NCI-H2227 treated with DMSO at 0.1 percent for 48 hours (cell line): Measurements from ENCODE around the gene CLCN2.

Source experiments
- DNase-seq: peaks from one replicate; lab custom pipeline; 2025; lab: John Stamatoyannopoulos, UW

CLCN2 gene

DNA sequence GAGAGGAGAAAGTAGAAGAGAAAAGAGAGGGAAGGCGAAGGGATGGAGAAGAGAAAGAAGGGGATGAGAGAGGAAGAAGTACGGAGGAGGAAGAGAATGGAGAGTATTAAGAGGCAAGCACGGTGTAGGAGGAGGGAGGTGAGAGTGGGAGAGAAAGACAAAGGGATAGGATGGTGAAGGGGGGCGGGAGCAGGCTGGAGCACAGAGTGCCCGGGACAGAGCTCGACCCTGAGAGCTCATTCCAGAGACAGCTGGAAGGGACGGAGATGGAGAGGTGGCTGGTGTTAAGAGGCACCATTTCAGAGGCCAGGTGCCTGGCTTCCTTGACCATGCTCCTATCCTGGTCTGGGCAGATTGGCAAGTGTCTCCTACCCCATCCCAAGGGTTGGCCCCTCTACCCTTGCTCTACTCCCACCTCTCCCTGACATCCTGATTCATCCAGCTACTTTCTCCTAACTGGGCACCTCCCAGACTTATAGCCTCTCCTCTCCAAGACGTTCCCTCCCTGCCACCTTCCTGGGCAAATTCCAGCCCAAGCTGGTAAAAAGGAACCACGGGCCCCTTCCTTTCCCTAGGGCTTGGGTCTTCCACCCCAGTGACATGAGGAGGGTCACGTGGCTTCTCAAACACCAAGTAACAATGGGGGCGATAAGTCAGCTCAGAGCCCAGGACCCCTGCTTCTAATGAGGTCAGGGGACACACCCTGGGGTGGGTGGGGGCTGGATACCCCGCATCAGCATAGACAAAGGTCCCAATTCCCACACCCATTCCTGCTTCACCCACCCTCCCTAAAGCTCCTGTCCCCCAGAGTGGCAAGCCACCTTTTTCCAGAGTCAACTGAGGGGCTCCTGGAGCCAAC, 1.1 kb downstream of the CLCN2 start:
- DNase-seq: no peak

DNA sequence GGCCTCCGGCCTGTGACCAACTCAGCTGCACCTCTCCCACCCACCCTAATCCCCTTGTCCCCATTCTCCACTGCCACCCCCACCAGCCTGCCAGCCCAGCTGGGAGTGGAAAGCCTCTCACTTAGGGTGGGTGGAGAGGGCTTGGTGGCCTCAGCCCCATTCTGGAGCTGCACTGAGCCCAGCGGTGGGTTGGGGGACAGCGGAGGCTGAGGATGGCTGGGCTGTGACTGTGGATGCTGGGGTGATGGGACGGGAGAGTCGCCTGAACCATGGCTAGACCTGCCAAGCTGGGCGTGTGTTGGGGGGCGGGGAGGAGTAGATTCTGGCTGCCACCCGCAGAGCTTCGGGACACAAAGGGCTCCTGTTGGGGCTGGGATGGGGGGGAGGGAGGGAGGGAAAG, 1.8 kb downstream of the CLCN2 start:
- no peak for DNase-seq

DNA sequence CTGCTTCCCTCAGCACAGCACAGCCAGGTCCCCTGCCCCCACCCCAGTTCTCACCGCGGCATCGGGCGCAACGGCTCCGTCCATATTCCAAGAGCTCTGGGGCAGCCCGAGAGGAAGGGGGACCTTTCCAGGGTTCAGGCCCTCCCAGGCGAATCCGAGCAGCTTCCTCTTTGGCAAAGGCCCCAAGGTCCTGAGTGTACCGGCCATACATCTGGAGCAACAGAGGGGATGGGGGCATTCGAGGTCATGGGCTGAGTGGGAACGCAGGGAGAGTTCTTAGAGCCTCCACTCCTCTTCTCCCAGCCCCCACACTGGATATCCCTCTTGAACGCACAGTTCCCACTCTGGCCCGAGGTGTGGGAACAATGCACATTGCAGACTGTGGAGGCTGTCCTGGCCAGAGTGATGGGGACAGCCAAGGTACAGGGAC, 2.5 kb downstream of the CLCN2 start:
- DNase-seq: no peak

DNA sequence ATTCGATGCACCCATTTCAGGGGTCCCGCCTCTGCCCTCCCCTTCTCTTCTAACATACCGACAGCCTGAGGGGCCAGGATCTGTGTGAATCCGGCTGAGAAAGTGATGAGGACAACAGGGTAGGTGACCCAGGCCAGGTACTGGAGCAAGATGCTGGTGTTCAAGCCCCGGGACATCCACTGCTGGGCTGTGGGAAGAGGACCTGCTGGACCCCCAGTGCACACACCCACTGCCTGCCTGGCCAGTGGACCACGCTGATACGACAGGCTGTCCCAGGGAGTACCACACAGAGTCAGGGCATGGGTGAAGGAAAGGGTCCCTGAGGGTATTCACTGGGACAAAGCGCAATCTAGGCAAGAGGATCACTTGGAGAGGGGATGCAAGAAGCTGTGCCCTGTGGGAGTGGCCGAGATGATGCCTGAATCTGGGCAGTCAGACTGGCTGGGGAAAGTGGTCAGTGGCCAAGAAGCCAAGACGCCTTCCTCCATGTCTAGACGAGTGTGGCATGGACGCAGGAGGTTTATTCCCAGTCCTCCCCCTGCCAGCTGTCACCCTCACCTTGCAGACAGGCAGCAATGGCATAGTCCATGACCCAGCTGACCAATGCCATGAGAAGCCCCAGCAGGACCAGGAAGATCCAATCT, 3.2 kb downstream of the CLCN2 start:
- DNase-seq: no peak

DNA sequence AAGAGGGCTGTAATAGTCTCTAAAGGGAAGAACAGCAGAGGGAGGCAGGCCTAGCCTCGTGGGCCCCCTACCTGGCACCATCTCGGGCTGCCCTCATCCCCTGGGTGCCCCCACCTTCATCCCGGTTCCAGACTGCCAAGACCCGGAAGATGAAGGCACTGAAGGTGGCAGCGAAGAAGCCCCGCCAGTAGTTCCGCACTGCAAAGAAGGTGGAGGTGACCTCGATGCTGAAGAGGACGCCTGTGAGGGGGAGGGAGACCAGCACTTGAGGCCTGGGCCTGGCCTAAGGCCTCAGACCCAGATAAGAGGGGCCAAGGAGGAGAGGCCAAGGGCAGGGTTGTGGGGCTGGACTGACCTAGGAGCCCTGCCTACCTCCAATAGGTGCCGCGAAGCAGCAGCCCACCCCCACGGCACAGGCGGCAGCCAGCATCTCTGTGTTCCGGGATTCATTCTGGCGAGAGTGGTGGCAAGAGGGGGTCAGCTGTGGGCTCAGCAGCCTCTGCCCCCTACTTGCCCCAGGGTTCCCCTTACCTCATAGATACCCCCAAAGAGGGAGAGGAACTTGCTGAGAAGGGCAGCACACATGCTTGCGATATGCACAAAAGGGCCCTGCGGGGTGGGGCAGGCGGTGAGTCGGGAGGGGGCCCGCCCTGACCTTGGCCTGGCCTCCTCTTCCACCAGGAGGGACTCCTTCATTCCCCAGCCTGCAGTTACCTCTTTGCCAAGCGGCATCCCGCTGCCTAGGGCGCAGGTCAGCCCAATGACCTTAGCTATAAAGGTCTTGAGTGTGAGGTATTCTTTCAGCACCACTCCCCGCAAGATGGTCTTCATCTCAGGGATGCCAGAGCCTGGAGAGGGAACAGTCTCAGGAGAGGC, 3.9 kb downstream of the CLCN2 start:
- no peak for DNase-seq

DNA sequence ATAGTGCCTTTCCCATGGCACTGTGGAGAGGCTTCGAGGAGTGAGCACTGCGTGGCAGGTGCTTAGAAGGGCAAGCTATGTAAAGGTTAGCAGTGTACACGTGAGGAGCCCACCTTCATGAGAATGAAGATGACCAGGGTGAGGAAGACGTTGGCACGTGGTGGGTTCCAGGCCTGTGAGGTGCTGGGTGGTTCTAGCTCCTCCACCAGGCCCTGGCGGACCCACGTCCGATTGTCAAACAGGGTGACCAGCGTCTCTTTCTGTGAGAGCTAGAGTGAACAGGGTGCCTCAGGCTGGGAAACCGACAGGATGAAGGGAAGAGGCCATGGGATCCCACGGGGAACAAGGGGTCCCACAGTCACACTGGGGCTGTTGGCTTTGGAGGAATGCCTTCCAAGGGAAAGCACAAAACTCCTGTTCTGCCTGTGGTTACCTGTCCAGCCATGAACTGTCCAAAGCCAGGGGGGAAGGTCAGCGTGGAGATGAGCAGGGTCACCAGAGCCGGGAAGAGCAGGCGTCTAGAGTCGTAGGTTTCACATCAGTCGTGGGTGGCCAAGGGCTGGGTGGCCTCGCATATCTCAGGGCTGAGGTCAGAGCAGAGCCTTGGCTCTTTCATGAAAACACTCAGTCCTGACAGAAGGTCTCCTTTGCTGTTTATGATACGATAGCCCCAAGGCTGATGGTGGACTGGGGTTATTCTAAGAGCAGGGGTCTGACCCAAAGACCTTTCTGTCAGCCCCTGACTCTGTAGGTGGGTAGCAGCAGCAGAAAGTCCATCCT, 6.0 kb downstream of the CLCN2 start:
- DNase-seq: no peak

DNA sequence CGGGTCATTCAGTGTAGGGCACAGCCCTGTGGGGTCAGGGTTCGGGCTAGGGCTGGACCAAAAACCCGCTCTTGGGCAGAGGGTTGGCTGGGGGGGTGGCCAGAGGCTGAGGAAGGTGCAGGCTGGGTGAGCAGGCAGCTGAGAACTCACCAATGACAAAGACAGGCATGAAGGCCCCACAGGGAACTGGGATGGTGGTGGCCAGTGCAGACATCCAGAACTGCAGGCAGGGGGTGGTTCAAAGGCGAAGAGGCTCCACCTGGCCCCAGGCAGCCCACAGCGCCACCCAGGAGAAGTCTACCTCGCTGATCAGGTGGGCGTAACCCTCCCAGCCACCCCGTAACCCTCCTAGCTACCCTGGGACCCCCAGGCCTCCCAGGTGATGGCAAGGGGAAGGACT, 6.7 kb downstream of the CLCN2 start:
- DNase-seq: no peak

DNA sequence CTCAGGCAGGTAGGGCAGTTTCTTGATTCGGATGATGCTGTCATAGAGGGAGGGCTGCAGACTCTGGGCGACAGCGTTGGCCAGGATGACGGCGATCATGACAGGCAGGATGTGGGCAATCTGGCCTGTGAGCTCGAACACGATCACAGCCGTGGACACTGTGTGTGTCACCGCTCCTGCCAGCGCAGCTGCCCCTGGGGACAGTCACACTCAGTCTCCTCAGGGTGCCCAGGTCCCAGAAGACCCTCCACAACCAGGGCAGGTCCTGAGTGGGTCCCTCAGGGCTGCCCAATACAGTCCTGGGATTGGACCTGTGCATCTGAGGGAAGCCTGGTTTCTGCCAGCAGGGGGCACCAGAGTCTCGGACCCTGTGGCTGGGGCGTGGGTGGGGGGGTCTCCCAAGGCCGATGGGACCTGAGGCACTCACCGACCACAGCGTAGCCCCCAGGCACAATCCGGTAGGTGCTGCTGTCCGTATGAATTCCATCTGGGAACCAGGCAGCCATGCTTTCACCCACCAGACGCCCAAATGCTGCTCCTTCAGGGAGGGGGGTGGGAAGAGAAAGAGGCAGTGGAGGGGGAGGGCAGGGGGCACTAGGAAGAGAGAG, 7.2 kb downstream of the CLCN2 start:
- no peak for DNase-seq

DNA sequence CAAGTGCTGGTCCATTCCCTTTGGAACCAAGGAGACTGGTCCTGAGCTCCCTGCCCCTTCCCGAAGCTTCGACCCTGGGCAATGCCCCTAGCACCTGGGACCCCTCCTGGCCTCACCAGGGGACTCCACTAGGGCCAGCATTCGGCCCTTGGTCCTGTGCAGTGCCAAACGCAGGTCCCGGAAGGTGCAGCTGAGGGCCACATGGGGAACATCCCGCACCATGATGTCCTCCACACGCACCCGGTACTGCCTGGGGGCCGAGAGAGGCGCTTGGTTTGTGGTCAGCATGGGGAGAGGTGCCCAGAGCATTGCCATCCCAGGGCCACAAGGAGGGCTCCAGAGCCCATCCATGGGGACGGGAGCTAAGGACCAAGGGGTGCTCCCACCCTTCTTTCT, 7.9 kb downstream of the CLCN2 start:
- no peak for DNase-seq

DNA sequence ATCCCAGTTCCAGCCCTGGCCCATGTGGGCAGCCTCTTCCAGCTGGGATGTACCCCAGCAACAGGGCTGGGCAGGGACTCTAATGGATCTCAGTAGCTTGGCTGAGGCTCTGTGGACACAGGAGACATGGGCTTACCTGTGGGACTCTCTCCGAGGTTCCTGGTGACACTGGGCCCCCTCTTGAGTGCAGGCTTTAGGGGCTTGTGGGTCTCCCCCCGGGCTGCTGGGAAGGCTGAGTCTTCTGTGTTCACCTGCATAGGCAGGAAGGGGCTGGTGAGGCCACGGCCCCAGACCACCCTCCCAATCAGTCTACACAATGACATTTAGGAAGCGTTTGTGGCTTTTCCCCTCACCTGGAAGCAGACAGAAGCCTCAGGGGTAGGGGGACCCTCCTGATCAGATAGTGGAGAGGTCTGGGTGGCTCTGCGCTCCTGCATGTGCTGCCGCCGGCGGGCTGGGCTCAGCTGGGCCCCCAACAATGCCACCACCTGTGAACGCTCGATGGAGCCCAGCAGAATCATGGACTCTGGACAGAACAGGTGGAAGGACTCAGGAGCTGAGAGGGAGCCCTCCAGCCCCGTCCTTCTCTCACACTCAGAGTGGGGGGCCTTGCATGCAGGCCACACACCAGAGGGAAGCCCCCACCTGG, 8.4 kb downstream of the CLCN2 start:
- no peak for DNase-seq

DNA sequence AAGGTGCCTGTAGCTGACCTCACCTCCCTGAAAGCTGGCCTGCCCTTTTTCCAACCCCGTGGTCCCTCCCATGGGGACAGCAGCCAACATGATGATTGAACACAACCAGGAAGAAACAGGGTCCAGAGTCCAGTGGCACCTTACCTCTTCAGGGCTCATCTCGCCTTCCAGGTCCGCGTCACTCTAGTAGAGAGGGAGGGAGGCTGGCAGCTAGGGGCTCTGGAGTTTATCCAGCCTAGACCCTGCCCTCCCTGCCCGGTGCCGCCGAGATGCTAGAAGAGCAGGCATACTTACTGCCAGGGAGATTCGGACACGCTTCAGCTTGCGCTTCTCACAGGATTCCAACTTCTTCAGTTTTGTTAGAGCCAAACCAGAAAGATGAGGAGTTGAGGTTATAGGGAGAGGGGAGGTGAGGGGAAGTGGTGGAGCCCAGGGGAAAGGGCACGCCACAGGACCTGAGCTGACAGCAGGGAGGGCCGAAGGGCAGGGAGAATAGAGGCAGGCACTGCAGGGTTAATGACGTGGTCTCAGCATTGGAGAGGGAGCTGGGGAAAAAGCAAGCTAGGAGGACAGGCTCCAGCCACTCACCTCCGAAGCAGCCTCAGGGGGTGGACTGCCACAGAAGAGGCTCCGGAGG, 9.1 kb downstream of the CLCN2 start:
- no peak for DNase-seq

DNA sequence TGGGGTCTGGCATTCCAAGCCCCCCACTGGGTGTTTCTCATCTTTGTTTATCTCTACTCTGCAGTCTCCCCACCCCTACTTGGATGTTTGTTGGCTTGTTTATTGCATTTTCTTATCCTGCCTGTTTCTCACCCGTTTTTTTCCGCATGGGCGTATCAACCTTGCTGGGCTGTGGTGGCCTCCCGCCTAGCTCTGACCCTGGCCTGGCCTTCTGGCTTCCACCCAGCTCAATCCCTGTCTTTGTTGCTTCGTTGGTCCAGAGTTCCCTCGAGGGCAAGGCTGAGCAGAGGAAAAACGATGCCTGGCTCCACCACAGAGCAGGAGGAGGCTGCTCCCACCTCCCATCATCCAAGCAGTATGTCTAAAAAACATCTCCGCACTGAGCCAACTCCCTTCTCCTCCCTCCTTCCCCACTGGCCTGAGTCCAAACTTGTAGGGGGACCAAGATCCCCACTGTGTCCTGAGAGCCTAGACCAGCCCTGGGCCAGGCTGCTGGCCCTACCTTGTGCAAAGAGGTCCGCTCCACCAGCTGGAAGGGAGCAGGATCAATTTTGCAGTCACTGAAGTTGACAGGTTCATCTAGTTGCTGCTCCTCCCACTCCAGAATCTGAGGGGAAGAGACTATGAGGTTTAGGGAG, 9.8 kb downstream of the CLCN2 start:
- DNase-seq: no peak

DNA sequence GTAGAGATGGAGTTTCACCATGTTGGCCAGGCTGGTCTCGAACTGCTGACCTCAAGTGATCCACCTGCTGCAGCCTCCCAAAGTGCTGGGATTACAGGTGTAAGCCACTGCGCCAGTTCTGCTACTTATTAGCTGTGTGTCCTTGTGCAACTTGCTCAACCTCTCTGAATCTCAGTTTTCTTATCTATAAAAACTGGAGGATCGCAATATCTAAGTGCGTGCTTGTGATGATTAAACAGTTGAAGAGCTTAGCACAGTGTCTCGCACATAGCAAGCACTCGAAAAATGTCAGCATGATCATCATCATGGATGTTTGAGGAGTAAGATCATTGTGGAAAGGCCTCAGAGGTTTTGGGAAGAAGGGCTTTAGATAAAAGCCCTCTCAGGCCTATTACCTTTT, 10.8 kb downstream of the CLCN2 start:
- DNase-seq: no peak

DNA sequence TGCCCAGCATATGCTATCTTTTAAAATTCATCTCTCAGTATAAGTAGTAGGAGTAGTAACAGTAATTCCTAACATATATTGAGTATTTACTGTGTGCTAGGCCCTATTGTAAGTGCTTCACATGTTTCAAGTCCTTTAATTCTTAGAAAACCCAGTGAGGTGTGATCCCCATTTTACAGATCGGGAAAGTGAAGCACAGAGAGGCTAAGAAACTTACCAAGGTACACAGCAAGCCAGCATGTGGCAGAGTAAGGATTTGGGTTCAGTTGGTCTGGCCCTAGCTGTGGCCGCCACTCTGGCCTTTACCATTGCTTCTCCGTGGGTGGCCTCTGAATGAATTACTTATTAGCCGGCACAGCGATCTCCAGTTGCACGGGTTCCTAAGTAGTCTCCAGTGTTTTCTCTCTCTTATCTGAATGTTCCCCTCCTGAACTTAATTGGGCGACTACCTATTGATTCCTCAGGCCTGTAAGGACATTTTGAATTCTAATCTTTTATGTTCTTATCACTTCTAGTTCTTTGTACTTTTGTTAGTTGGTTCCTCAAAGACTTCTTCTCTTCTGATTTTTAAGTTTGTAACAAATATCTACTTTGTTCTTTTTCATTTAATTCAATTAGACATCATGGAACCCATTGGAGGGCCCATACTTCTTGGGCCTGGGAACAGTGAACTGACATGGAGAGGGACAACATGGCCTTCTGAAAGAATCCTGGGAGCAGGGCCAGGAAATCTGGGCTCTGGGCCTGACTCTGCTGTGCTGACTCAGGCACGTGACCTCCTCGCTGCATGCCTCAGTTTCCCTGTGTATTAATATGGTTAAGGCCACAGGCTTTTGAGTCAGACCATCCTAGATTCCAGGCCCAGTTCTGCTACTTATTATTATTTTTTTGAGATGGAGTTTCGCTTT, 11.6 kb downstream of the CLCN2 start:
- DNase-seq: no peak

DNA sequence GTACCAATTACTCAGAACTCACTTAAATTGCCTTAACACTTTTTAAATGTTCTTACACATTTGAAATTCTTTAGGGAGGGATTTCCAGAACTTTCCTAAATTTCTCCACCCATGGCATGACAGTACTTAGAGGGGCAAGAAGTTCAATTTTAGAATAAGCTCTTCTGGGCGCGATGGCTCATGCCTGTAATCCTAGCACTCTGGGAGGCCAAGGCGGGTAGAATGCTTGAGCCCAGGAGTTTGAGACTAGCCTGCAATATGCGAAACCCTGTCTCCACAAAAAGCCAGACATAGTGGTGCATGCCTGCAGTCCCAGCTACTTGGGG, 13.4 kb downstream of the CLCN2 start:
- no peak for DNase-seq

DNA sequence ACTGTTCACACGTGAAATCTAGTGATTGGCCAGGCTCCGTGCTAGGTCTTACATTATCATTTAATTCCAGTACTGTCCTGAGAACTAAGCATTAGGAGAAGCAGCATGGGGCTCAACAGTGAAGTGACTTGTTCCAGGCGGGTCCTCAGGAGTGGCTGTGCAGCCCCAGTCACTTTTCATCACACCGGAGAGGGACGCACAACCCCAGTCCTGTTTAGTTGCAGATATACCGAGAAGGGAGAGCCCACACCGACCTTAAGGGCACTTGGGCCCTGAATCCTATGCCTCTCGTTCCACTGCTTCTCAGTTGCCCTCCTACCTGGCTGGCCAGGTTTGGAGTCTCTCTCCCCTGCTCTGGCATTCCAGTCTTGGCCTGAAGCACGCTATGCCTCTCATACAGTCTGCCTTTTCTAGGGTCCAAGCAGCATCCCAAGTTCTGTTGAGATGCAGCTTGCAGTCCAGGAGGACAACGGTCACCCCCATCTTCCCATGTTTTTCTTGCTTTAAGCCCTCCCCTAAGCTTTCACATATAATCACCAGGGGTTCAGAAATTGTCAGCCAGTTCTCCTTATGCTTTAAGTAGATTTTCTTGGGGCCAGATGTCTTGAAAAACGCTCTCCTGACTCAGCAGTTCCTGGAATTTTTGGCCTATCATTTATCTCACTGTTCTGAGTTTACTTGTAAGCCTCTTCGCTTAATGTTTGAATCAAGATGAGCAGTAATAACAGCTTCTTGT, 13.9 kb downstream of the CLCN2 start:
- no peak for DNase-seq

DNA sequence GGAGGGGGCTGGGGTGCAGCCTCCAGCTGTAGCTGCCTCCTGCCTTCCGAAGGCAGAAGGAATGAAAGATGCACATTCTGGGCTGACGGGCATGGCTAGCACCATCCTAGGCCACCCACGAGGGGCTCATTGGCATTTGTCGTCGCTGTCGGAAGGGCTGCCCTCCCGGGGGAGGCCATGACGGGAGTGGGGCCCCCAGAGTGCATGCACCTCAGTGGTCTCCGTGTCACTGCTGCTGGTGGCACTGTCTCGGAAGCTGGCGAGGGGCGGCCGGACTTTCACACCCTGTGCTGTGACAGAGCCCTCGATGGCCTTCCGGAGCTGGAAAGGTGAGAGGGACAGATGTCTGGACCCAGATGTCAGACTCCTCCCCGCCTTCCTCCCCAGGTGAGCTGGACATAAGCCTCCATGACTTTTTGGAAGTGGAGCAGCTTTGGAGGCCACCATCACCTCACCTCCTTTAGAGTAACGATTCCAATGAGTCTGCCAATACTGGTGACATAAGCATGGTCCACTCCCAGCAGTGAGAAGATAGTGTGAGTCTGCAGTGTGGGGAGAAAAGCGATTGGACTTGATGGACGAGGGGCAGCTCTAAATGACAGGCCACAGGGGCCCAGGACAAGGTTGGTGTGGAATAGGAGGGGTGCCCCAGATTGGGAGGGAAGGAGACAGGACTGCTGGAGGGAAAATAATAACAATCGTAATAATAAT, 14.8 kb downstream of the CLCN2 start:
- DNase-seq: no peak
